Stimulated activated naive B cell treated with anti-CD40 and anti-IgM and Interleukin-4, amounts not matched to agents 10 μg/mL and 1 μg/mL and 100 μg/mL, for 72 hours (primary cell): ENCODE data around the gene XRCC5.

Experiments used
- ATAC-seq, 2 donors: fragments of 150-1000 bp; cut with Tn5 transposase; replicated peaks; 2 replicates each; pipeline ENCODE4 v1.10.0; 2021; ENCODE audit warnings: moderate library complexity in 1 of 2
- DNase-seq: peaks from one replicate; pipeline ENCODE4 v3.0.0; 2021
- H3K27ac Mint-ChIP-seq: one replicate; pipeline ENCODE4 v1.8.0; 2022; ENCODE audit warnings: mild to moderate bottlenecking, mixed read lengths
- H3K27me3 Mint-ChIP-seq, 2 donors: one replicate each; pipeline ENCODE4 v1.8.0; 2022; ENCODE audit warnings: mixed read lengths in 2 of 2
- H3K36me3 Mint-ChIP-seq, 2 donors: one replicate each; pipeline ENCODE4 v1.8.0; 2022; ENCODE audit warnings: mixed read lengths in 2 of 2, mild to moderate bottlenecking in 1 of 2
- H3K4me1 Mint-ChIP-seq, 2 donors: one replicate each; pipeline ENCODE4 v1.8.0; 2022; ENCODE audit warnings: mixed read lengths in 2 of 2, mild to moderate bottlenecking in 1 of 2
- H3K4me3 Mint-ChIP-seq, 2 donors: one replicate each; pipeline ENCODE4 v1.8.0; 2022; ENCODE audit warnings: mild to moderate bottlenecking in 2 of 2, mixed read lengths in 2 of 2, moderate library complexity in 1 of 2
- H3K9me3 Mint-ChIP-seq, 2 donors: one replicate each; pipeline ENCODE4 v1.8.0; 2022; ENCODE audit warnings: mixed read lengths in 2 of 2, mild to moderate bottlenecking in 1 of 2

Gene XRCC5

DNA sequence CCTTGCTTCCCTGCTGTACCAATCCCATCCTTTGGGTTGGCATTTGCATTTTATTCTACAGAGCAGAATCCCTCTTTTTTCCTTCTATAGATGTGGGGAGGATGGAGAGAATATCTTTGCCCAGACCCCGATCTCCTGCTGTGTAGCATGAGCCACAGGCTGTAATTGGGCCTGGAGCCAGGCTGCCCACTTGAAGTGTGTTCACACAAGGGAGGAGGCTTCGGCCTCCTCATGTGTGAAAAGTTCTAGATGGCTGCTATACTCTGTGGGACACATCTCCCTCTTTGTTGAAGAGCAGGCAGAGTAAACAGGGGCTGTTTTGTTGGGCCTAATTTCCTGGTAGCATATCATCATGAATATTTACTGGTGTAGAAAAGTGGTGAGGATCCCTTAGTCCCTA is 126.3 kb downstream of the XRCC5 start:
- H3K4me1 Mint-ChIP-seq: no peaks in the 10 kb centered on the region
- H3K27ac Mint-ChIP-seq: no peak overlapping the region
- H3K27me3 Mint-ChIP-seq: no peaks in the 10 kb centered on the region
- ATAC-seq (no peak), DNase-seq (no peak)
- H3K9me3 Mint-ChIP-seq: peaks cover 13 to 21% of the 10 kb centered on the region in 2 donors
- peaks cover 10 to 25% of the 10 kb centered on the region in 2 donors for H3K36me3 Mint-ChIP-seq
- H3K4me3 Mint-ChIP-seq: no peak overlapping the region

GRCh38 chr2:216235896-216236295 is 126.7 kb downstream of the XRCC5 start:
- no peaks in the 10 kb centered on the region for H3K27me3 Mint-ChIP-seq
- no peaks in the 10 kb centered on the region for H3K4me1 Mint-ChIP-seq
- H3K27ac Mint-ChIP-seq: no peak overlapping the region
- peaks cover 13 to 19% of the 10 kb centered on the region in 2 donors for H3K9me3 Mint-ChIP-seq
- H3K4me3 Mint-ChIP-seq: no peak overlapping the region
- ATAC-seq (no peak), DNase-seq (no peak)
- H3K36me3 Mint-ChIP-seq: peaks cover 10 to 24% of the 10 kb centered on the region in 2 donors

GRCh38 chr2:216236486-216236885 is 127.3 kb downstream of the XRCC5 start:
- Mint-ChIP-seq H3K4me1 (no peaks in the 10 kb centered on the region), H3K36me3 (peaks cover 10 to 24% of the 10 kb centered on the region in 2 donors), H3K4me3 (no peak overlapping the region), H3K27me3 (no peaks in the 10 kb centered on the region), H3K27ac (no peak overlapping the region), H3K9me3 (peaks cover 13 to 19% of the 10 kb centered on the region in 2 donors)
- ATAC-seq (no peak), DNase-seq (no peak)

- no peaks in the 10 kb centered on the region for H3K9me3 Mint-ChIP-seq
- DNase-seq (no peak), ATAC-seq (no peak)
- H3K4me1 Mint-ChIP-seq: no peaks in the 10 kb centered on the region
- peaks cover 0 to 2% of the 10 kb centered on the region in 2 donors for H3K36me3 Mint-ChIP-seq
- H3K4me3 Mint-ChIP-seq: no peak overlapping the region
- no peaks in the 10 kb centered on the region for H3K27me3 Mint-ChIP-seq
- H3K27ac Mint-ChIP-seq: no peak overlapping the region
Measured at GRCh38 chr2:216242365-216242764, 133.2 kb downstream of the XRCC5 start.

GRCh38 chr2:216243026-216243425 is 133.9 kb downstream of the XRCC5 start:
- no peak for DNase-seq

DNA sequence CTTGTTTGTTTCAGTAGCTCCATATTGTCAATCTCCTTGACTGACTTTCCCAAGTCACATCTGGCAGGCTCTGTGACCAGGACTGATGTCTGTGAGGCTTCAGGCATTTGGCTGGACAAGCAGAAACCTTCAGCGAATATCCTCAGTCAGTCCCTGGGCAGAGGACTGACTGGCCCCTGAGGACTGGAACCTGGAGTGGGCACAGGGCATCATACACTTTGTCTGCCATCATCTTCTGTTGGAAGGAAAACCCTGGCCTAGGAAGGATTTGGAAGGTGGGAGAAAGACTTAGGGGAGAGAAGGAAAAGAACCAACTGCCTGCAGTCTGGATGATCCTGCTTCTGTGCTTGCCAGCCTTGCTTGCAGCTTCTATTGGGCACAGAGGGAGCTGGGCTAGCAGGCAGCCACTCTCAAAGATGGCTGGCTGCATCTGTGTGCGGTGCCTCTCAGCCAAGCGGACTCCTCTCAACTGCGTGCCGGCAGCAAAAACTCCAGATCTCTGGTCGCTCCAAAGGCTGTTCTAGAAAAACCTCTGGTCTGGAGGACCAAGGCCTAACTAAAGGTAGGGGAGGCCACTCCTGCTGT is 136.3 kb downstream of the XRCC5 start:
- H3K4me3 Mint-ChIP-seq: no peak overlapping the region
- H3K36me3 Mint-ChIP-seq: peaks cover 0 to 4% of the 10 kb centered on the region in 2 donors
- H3K4me1 Mint-ChIP-seq: no peaks in the 10 kb centered on the region
- H3K27me3 Mint-ChIP-seq: no peaks in the 10 kb centered on the region
- H3K9me3 Mint-ChIP-seq: peaks cover 3 to 9% of the 10 kb centered on the region in 2 donors
- no peak overlapping the region for H3K27ac Mint-ChIP-seq
- ATAC-seq (no peak), DNase-seq (no peak)

More at GRCh38 chr2:216243026-216243425, 133.9 kb downstream of the XRCC5 start:
- Mint-ChIP-seq H3K36me3 (peaks cover 0 to 2% of the 10 kb centered on the region in 2 donors), H3K9me3 (no peaks in the 10 kb centered on the region), H3K27ac (no peak overlapping the region), H3K4me3 (no peak overlapping the region), H3K4me1 (no peaks in the 10 kb centered on the region), H3K27me3 (no peaks in the 10 kb centered on the region)
- ATAC-seq: no peak

GRCh38 chr2:216246766-216247165 is 137.6 kb downstream of the XRCC5 start:
- DNase-seq (no peak), ATAC-seq (no peak)
- H3K9me3 Mint-ChIP-seq: peaks cover 3 to 9% of the 10 kb centered on the region in 2 donors
- H3K4me3 Mint-ChIP-seq: no peak overlapping the region
- H3K27me3 Mint-ChIP-seq: no peaks in the 10 kb centered on the region
- no peaks in the 10 kb centered on the region for H3K4me1 Mint-ChIP-seq
- H3K27ac Mint-ChIP-seq: no peak overlapping the region
- peaks cover 0 to 4% of the 10 kb centered on the region in 2 donors for H3K36me3 Mint-ChIP-seq
